ENCODE data around the gene NSMCE1.
"Not testable (repeated sequence)": the region's sequence is repeated elsewhere in the genome, so short reads cannot be mapped to it uniquely, and the experiment has no call there.

The NSMCE1 gene

DNA sequence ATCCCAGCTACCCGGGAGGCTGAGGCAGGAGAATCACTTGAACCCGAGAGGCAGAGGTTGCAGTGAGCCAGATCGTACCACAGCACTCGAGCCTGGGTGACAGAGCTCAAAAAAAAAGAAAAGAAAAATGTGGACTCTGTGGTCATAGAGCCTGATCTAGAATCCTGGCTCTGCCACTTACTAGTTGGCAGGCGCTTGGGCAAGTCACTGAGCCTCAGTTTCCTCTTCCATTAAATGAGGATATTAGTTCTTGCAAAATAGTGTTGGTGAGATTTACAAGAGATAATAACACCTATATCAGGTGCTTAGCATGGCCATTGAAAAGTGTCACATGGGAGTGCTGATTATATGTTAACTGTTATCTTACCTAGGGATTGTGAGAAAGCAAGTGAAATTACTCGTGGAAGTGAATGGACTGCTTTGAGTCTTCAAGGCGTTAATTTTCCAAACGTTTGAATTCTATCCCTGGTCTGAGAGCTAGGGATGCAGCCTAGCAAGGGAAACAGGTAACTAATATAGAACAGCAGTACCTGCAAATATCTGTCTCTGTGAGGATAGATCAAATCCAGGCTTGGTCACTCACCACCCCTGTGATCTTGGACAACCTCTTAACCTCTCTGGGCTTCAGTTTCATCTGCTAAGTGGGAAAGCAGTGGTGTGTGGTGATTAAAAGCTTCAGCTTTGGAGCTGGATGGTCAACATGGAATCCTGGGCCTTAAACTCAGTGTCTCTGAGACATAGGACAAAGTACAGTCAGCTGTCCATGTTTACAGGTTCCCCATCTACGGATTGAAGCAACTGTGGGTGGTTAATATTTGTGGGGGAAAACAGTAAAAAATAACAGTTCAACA lies 953 bp upstream of the NSMCE1 start:
- DNase-seq (ENCODE audit: low spot score): no peak

DNA sequence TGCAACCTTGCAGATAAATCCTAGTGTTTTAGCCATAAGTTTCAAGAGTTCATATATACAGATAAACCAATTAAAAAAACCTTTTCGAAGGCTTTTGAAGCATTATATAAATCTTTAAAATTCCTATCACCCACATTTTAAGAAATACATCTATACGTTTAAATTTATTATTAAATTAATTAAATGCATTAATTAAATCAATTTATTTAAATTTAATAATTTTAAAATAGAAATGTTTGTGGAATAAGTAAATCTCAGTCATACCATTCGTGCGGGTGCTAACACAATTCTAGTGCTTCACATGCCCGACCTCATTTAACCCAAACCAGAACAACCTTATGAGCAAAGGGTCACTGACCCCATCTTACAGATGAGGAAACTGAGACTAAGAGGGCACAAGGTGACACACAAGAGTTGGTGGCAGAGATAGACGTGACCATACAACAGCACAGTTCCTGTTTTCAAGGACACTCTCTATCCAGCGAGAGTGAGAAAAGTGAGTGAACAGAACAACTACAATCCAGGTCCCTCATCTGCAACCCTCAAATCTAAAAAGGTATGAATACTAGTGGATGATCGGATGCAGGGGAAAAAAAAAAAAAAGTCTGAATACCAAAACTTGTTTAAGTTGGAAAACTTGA lies 1.4 kb downstream of the NSMCE1 start:
- DNase-seq (ENCODE audit: low spot score): no peak

DNA sequence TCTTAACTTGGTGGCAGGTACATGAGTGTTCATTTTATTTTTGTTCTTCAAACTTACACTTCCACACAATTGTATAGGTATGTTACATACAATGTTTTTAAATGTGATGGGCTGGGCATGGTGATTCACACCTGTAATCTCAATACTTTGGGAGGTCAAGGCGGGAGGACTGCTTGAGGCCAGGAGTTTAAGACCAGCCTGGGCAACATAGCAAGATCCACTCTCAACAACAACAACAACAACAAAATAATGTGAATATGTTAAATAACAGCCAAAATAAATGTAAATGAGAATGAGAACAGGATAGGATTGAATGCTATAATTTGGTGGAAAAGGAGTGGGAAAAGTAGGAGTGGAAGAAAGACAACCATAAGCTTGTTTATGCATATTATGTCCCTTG lies 2.6 kb downstream of the NSMCE1 start:
- no peak for DNase-seq (ENCODE audit: low spot score)

DNA sequence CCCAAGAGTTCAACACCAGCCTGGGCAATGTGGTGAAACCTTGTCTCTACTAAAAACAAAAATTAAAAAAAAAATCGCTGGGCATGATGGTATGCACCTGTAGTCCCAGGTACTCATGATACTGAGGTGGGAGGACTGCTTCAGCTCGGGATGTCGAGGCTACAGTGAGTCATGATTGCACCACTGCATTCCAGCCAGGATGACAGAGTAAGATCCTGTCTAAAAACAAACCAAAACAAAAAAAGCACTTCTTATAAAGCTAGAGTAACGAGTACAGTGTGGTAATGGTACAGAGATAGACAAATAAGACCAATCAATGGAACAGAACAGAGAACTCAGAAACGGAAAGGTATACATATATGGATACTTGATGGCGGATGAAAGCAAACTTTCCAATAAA lies 4.4 kb downstream of the NSMCE1 start:
- DNase-seq (ENCODE audit: low spot score): no peak

DNA sequence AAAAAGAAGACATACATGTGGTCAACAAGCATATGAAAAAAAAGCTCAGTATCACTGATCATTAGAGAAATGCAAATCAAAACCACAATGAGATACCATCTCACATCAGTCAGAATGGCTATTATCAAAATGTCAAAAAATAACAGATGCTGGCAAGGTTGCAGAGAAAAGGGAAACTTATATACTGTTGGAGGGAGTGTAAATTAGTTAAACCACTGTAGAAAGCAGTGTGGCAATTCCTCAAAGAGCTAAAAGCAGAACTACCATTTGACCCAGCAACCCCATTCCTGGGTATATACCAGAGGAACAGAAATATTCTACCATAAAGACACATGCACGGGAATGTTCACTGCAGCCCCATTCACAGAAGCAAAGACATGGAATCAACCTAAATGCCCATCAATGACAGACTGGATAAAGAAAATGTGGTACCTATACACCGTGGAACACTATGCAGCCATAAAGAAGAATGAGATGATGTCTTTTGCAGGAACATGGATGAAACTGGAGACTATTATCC lies 5.6 kb downstream of the NSMCE1 start:
- not testable (repeated sequence) for DNase-seq (ENCODE audit: low spot score)

DNA sequence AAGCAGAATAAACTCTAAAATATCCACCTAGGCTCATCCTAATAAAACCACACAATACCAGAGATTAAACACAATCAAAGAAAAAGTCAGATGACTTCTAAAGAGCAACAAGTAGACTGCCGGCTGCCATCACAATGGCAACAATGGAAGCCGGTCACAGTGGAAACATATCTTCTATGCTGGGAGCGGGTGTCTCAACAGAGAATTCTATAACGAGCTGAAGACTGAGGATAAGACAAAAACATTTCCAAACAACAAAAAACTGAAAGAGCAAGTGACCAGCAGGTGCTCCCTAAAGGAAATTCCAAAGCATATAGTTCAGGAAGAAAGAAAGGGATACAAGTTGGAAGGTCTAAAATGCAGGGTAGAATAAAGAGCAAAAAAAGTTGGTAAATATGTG lies 8.9 kb downstream of the NSMCE1 start:
- DNase-seq (ENCODE audit: low spot score): no peak

DNA sequence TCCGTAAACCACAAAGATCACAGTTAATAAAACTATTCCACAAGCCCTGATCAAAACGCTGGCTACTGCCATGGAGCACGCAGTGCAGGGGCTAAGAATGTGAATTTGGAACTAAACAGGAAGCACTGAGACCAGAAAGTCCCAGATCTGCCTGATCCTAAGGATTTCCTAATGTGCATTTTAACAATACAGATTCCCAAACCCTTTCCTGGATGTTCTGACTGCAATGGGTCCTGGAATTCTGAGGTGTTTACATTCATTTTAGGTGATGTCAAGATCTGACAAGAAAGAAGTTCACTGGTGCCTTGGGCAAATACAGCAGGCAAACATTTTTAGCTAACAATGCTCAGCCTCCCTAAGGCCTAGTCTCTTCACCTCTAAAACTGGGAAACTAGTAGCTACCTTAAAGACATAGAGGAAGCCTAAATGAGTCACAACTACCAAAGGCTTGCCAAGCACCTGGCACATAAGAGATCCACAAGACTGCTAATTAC lies 10.3 kb downstream of the NSMCE1 start:
- no peak for DNase-seq (ENCODE audit: low spot score)

DNA sequence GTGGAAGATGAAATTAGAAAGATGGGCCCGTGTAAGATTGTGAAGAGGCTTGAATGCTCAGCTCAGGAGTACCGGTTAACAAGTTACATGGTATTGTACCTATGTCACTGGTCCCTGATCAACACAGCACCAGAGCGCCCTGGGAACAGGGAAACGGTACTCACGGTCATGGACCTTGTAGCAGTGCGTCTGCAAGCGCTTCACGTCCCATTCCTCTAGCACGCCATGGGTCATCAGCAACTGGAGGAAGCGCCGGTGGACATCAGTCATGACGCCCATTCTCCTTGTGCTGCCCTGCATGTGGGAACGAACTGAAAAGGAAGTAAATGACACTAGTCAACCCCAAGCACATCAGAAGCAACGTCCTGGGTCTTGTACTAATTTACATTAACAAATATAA lies 11.3 kb downstream of the NSMCE1 start:
- DNase-seq (ENCODE audit: low spot score): no peak

DNA sequence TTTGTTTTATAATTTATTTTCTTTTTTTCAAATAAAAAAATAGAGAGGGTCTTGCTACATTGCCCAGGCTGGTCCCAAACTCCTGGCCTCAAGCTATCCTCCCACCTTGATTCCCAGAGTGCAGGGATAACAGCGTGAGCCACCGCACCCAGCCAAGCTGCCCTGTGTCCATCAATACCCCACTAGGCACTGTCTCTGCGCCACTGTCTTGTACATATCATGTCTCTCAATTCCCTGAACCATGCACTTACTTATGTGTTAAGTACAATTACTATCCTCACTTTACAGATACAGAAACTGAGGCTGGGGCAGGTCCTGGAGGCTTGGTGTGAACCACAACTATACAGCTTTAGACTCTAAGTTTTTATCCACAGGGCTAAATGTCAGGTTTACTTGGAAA lies 11.7 kb downstream of the NSMCE1 start:
- no peak for DNase-seq (ENCODE audit: low spot score)

DNA sequence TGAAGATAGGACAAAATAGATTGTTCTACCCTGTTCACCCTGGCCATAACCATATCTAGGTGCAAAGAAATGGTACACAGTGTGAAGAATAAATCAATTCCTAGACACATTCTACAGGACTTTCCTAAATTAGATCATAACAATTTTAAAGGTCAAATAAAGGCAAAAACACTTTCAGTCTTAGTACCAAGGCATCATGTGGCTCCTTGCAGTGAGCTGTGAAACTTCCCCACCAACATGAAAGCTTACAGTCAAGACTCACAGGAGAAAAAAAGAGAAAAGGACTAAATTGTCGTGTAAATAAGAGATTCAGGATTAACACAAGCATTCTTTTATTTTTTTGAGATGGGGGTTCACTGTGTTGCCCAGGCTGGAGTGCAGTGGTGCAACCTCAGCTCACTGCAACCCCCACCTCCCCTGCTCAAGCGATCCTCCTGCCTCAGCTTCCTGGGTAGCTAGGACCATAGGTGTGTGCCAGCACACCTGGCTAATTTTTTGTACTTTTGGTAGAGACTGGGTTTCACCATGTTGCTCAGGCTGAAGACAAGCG lies 14.2 kb downstream of the NSMCE1 start:
- DNase-seq (ENCODE audit: low spot score): no peak

DNA sequence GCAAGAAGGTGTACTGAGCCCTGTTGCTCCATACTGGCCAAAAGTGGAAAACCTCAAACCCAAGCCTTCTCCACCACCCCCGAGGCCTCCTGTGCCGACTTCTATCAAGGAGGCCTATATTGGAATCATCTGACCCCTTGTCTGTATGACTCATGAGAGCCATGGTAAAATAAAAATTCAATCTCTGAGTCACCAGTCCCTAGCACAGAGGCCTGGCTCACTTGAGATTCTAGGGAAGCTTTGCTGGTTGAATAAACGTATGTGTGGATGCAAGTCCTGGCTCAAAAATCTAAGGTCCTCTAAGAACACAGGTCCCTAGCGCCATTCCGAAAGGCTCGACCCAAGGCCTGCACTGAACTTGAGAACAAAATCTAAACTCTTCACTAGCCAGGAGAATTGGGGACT lies 15.0 kb downstream of the NSMCE1 start:
- peak; percentile 78 for DNase-seq (ENCODE audit: low spot score)

DNA sequence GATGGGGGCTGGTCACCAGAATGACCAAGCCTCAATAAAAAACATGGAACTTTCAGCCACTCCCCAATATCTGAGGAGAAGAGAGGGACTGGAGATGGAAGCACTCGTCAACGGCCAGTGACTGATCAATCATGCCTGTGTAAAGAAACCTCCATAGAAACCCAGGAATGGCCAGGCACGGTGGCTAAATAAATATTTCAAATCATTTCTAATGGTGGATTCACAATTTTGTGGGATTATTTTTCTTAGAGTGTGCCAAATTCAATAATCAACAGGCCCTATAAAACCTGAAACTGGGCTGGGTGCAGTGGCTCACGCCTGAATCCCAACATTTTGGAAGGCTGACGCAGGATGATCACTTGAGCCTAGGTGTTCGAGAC lies 16.4 kb downstream of the NSMCE1 start:
- DNase-seq (ENCODE audit: low spot score): no peak

DNA sequence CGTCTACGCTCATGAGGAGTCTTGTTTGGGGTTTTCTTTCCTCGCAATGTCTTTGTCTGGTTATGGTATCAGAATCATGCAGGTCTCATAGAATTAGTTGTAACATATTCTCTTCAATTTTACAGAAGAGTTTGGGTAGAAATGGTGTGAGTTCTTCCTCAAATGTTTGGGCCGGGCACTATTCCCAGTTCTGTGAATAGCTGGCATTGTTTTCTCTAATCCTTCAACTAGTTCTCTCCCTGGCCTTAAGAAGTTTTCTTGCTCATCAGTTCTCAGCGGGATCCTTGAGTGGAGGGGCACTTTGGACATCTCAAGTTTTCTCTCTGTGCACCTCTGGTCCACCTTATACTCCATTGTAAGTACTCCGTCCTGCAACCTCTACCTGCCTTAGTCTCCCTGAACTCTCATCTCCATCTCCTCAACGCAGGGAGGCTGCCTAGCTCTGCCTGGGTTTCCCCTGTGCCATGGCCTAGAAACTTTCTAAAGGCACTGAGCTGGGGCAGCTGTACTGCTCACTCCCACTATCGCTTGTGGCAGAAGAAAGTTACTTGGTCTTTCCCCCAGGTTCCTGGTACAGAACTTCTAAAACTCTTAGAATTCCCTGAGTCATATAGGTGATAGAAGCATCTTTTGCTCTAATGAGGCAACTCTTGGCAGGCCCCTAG lies 16.9 kb downstream of the NSMCE1 start:
- no peak for DNase-seq (ENCODE audit: low spot score)

DNA sequence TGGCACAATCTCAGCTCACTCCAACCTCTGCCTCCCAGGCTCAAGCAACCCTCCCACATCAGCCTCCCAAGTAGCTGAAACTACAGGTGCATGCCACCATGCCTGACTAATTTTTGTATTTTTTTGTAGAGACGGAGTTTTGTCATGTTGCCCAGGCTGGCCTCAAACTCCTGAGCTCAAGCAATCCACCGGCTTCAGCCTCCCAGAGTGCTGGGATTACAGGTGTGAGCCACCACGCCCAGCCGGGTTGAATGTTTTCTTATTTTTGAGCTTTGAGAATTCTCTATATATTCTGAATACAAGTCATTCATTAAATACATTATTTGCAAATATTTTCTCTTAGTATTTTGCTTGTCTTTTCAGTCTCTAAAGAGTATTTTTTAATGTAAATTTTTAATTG lies 19.7 kb downstream of the NSMCE1 start:
- not testable (repeated sequence) for DNase-seq (ENCODE audit: low spot score)

DNA sequence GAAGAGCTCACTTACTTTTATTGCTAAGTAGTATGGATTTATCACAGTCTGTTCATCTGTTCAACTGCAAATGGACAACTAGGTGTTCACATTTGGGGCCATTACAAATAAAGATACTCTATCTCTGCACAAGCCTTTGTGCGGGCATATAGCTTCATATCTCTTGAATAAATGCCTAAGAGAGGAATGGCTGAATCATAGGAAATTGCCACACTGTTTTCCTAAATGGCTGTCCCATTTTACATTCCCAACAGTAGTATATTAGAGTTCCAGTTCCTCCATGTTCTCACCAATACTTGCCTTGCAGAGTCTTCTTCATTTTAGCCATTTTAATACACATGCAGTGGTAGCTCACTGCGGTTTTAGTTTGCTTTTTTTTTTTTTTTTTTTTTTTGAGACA lies 20.5 kb downstream of the NSMCE1 start:
- DNase-seq (ENCODE audit: low spot score): no peak

DNA sequence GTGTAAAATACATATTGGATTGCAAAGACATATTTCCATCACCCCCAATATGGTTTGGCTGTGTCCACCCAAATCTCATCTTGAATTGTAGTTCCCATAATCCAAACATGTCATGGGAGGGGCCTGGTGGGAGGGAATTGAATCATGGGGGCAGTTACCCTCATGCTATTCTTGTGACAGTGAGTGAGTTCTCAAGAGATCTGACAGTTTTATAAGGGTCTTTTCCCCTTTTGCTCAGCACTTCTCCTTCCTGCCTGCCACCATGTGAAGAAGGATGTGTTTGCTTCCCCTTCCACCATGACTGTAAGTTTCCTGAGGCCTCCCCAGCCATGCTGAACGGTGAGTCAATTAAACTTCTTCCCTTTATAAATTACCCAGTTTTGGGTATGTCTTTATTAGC lies 21.5 kb downstream of the NSMCE1 start:
- not testable (repeated sequence) for DNase-seq (ENCODE audit: low spot score)

DNA sequence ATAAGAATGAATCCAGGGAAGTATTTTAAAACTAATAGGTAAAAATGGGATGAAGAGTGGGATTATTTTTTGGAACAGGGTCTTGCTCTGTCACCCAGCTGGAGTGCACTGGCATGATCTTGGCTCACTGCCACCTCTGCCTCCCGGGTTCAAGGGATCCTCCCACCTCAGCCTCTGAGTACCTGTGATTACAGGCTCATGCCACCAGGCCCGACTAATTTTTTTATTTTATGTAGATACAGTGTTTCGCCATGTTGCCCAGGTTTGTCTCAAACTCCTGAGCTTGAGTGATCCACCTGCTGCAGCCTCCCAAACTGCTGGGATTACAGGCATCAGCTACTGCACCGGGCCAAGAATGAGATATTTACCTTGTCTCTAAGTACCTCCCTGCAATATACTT lies 22.1 kb downstream of the NSMCE1 start:
- DNase-seq (ENCODE audit: low spot score): no peak

DNA sequence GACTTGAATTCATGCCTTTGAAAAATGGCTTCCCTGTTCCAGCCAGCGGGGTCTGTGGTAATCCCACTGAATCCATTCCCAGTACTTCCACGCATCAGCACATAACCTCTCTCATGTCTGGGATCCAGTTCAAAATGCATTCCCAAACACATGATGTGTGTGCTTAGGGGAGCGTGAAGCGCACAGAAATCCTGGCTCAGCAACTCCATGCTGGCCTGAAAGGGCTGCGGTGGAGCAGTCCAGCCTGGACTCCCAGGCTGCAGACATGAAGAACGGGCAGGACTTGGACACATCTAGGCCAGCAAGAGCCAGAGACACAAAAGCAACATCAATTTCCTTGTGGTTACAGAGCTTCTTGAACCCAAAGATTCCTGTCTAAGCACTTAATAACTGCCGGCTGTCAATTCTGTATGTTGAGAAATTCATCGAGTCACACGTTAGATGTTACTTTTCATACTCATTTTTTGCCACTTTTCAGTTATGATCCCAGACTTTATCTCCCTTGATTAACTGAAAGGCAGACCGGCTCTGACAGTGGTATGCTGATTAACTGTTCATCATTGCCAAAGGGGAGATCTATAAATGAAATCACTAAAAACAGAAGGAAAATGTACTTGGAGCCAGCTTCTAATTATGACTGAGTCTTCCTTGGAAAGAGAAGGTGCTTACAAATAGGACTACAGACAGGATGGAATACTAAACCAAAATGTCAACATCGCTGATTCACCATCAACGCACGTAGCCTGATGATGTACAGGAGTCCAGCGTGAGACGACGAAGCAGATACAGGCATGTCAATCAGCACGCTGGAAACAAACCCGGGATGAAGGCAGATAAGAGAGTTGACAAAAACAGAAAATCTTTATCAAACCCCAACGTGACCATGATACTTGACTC lies 23.0 kb downstream of the NSMCE1 start:
- DNase-seq (ENCODE audit: low spot score): peak; percentile 79

DNA sequence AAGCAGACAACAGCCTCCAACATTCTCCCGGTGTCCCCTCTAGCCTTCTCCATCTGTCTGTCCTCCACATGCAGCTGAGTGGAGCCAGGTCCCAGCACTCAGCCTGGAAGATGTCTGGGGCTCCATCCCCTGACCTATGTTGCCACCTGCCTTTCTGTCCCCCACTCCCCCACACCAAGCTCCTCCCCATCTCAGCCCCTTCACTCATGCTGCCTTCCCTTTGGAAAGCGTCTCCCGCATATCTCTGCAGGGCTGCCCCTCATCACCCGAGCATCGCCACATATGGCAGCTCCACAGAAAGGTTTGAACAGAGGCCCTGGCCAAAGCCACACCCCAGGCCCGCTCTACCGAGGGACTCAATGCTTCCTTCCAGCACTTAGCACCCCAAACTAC lies 24.2 kb downstream of the NSMCE1 start:
- DNase-seq (ENCODE audit: low spot score): no peak

DNA sequence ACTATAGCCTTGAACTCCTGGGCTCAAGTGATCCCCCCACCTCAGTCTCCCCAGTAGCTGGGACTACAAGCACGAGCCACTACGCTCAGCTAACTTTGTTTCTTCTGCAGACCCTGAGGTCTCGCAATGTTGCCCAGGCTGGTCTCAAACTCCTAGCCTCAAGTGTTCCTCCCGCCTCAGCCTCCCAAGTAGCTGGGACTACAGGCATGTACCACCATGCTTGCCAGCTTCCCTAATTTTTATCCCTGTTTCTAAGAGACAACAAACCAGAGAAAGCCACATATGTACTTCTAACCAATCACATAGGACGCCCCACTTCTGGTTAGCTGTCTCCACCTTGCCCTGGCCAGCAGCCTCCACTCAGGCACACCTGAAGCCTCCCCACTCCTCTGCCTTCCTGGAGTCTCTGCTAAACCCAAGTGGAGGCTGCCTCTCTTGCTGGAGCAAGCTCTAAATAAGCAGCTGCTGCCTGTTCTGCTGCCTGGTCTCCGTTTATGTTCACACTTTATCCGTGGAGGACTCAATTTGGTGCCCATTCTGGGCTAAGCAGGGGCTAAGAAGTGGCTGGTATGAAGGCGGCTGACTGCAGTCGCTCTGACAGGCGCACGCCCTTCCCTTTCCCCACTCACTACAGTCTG lies 24.7 kb downstream of the NSMCE1 start:
- DNase-seq (ENCODE audit: low spot score): no peak

All from GM03348 (cell line).